Right kidney (tissue), 1 donor: ENCODE results near the gene RALA.
"Not testable (repeated sequence)": the region's sequence is repeated elsewhere in the genome, so short reads cannot be mapped to it uniquely, and the experiment has no call there.

Experiments used
- DNase-seq: peaks from one replicate; pipeline ENCODE4 v3.0.0-alpha.2; 2016

Gene RALA

DNA sequence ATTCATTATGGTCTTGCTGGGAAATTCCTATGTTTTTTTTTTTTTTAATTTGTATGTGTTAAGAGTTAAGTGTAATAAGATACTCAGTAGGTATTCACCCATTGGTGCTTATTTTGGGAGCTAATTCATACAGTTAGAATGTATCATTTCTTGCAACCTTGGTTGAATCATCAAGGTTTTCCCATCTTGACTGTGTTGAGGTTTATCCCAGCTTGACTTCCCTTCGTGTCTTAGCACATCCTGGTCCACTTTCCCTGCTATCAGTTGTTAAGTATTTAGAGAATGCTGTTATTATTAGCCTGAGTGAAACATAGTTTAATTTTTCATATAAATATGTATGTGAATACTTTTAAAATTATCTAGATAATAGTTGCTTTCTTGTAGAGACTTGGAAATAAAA lies 20.8 kb downstream of the RALA start:
- DNase-seq = no peak

- DNase-seq = no peak
Measured at GRCh38 chr7:39645482-39646407, 22.4 kb downstream of the RALA start.

- DNase-seq = no peak
Measured at GRCh38 chr7:39647816-39648215, 24.4 kb downstream of the RALA start.

DNA sequence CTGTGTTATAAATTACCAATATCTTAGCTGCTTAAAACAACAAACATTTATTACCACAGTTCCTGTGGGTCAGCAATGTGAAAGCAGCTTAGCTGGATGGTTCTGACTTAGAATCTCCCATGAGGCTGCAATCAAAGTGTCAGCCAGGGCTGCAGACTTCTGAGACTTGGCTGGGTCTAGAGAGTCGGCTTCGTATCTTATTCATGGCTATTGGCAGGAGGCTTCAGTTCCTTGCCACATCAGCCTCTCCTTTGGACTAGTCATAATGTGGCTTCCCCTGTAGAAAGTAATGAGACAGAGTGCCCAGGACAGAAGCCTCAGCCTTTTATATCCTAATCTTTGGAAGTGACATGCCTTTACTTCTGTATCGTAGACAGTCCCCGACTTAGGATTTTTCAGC lies 27.3 kb downstream of the RALA start:
- no peak for DNase-seq

- DNase-seq = no peak
Measured at GRCh38 chr7:39651265-39651664, 27.9 kb downstream of the RALA start.

DNA sequence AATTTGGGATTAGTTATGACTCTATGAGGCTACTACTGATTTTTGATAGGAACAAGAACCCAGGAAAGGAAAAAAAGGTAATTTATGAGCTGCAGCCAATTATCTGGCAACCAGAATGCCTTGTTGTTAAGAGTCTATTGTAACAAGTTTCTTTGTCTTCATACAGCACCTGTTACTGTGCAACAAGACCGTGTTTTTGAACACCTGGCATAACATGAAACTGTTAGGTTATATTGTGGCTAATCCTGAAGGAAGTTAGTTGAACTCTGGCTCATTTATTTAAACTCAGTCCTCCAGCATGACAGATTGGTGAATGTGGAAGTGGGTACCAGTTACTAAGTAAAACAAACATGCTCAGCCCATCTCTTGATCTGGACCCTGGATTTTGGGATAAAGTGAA lies 33.0 kb downstream of the RALA start:
- no peak for DNase-seq

DNA sequence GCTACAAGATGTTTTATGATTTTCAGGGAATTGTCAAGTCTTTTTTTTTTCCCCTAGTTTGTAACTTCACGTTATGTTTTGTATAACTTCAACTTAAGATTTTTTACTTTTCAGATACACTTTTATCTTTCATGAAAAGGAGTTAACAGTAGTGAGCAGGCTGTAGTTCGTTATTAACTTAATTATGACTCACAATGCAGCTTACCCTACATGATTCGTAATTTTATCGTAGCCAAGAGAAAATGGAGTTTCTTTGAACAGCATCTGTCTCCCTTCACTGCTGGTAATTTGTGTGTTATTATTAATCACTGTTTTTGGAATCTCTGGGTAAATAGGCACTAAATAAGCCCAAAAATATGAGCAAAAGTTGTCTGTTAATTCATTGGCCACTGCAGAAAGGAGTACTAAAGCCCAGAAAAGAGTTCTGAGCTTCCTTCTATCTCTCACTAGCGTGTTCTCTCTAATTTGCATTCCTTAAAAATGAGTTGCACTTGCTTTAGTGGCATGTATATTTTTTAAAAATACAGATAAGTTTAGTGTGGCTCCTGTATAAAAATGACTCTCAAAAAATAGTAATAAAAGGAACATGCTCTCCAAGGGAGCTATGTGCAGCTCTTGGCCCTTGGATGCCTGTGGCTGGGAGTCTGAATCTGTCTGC lies 36.1 kb downstream of the RALA start:
- no peak for DNase-seq

GRCh38 chr7:39661960-39662359 lies 38.6 kb downstream of the RALA start:
- no peak for DNase-seq

DNA sequence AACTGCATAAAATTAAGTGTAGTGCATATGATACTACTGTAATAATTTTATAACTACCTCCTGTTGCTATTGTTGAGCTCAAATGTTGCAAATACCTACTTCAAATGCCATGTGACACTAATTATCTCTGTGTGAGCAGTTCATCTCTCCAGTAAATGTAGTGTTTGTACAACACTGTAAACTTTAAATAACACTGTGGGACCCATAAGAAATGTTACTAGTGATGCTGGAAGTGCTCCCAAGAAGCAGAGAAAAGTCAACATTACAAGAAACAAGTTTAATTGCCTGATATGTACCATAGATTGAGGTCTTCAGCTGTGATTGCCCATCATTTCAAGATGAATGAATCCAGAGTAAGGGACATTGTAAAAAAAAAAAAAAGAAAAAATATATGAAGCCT lies 39.9 kb downstream of the RALA start:
- DNase-seq = no peak

DNA sequence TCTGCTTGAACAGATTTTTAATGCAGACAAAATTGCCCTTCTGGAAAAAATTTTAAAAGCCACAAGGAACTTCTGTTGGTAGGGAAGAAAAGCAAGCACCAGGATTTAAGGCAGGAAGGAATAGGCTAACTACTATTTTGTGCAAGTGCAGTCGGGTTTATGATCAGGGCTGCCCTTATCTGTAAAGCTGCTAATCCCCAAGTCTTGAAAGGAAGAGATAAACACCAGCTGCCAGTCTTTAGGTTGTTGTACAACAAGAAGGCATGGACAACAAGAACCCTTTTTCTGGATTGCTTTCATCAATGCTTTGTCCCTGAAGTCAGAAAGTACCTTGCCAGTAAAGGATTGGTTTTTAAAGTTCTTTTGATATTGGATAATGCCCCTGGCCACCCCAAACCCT lies 40.7 kb downstream of the RALA start:
- DNase-seq = no peak

GRCh38 chr7:39664585-39664984 lies 41.2 kb downstream of the RALA start:
- DNase-seq = no peak

GRCh38 chr7:39666562-39666961 lies 43.2 kb downstream of the RALA start:
- DNase-seq = no peak

- DNase-seq = no peak
Measured at GRCh38 chr7:39667341-39667923, 44.1 kb downstream of the RALA start.

- not testable (repeated sequence) for DNase-seq
Measured at GRCh38 chr7:39668280-39668679, 44.9 kb downstream of the RALA start.

DNA sequence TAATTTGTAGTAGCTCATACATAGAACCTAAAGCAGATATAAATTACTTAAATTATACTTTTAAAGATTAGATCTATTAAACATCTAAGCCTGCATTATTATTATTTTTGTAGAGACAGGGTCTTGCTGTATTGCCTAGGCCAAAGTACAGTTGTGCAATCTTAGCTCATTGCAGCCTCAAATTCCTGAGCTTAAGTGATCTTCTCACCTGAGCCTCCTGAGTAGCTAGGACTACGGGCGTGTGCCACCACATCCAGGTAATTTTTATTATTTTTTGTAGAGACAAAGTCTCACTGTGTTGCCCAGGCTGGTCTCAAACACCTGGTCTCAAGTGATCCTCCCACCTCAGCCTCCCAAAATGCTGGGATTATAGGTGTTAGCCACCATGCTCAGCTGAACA lies 46.7 kb downstream of the RALA start:
- no peak for DNase-seq

GRCh38 chr7:39670934-39671333 lies 47.6 kb downstream of the RALA start:
- no peak for DNase-seq

- no peak for DNase-seq
Measured at GRCh38 chr7:39672176-39672575, 48.8 kb downstream of the RALA start.

DNA sequence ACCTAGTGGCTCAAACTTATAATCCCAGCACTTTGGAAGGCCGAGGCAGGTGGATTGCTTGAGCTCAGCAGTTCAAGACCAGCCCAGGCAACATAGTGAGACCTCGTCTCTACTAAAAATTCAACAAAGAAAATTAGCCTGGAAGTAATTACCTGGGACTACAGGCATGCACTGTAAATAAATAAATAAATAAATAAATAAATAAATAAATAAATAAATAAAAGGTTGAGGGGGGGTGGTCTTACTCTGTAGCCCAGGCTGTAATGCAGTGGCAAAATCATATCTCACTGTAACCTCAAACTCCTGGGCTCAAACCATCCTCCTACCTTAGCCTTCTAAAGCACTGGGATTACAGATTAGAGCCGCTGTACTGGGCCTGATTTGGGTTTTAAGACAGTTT lies 50.5 kb downstream of the RALA start:
- no peak for DNase-seq

DNA sequence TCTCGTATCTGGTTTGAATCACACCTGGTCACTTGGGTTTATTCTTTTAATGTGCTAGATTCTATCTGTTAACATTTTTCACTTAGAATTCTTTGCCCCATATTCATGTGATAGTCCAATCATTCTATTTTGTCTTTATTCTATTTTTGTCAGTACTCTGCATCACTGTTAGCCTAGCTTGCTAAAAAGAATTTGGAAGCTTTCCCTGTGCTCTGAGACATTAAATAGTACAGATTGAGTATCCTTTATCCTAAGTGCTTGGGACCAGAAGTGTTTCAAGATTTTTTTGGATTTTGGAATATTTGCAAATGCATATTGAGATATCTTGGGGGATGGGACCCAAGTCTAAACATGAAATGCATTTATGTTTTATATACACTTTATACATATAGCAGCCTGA lies 51.0 kb downstream of the RALA start:
- no peak for DNase-seq

GRCh38 chr7:39676346-39676745 lies 53.0 kb downstream of the RALA start:
- no peak for DNase-seq

DNA sequence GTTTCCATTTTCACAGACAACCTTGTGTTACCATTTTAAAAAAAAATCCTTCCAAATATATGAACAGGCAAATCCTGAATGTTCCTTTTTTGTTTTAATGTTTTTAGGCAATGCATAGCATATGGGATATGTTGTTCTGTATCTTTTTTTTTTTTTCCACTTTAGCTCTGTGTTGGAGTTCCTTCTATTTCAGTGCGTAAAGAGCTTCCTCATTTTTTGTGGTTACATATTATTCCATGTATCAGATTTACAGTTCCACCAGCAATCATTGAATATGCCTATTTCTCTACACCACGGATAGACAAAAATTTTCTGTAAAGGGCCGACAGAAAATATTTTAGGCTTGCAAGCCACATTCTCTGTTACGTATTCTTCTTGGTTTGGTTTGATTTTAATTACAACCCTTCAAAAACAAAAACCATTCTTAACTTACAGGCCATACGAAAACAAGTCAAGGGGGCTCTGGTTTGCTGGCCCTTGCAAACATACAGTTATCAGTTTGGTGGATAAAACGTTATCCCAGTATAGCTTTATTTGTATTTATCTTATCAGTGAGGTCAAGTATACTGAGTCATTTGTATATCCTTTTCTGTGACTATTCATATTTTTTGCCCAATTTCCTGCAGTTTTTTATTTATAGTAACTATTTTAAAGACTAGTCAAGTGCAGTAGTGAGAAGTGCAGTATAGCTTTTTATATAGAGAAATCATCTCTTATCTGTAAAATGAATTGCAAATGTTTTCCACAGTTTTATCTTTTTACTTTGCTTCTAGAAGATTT lies 55.7 kb downstream of the RALA start:
- DNase-seq = no peak

DNA sequence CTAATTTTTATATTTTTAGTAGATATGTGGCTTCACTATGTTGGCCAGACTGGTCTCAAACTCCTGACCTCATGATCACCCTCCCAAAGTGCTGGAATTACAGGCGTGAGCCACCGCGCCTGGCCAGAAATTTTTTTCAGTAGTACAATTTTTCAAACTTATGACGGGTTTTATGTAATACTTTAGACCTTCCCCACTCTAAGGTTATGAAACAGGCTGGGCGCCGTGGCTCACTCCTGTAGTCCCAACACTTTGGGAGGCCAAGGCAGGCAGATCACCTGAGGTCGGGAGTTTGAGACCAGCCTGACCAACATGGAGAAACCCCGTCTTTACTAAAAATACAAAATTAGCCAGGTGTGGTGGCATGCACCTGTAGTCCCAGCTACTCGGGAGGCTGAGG lies 56.5 kb downstream of the RALA start:
- not testable (repeated sequence) for DNase-seq
